ENCODE measurements around the gene INVS. TPM values are rescaled to one million over a fixed set of nuclear protein-coding genes. Genes with fewer than 3 reads are reported as not detected.

Gene INVS
- total and polyA plus RNA-seq, 2 experiments from 2014 or later, result 4.1 to 8.7 TPM

DNA sequence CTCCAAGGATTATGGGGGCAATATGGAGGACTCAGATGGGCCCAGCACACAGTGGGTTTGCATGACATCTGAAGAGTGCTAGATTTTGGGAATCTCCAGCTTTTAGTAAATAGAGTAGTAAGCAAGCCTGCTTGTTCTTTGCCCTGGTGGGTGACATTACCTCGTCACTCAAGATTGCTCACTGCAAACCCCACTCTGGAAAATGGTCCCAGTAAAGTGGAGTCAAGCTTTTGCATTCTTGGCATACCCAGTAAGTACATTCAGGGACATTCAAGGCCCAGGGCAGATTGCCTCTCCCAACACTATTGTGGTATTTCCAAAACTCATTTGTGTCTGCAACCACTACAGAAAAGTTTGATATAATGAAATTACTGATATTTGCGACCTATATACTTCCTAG lies 118.5 kb downstream of the INVS start (continued):
- TF ChIP-seq, protein P1, sequence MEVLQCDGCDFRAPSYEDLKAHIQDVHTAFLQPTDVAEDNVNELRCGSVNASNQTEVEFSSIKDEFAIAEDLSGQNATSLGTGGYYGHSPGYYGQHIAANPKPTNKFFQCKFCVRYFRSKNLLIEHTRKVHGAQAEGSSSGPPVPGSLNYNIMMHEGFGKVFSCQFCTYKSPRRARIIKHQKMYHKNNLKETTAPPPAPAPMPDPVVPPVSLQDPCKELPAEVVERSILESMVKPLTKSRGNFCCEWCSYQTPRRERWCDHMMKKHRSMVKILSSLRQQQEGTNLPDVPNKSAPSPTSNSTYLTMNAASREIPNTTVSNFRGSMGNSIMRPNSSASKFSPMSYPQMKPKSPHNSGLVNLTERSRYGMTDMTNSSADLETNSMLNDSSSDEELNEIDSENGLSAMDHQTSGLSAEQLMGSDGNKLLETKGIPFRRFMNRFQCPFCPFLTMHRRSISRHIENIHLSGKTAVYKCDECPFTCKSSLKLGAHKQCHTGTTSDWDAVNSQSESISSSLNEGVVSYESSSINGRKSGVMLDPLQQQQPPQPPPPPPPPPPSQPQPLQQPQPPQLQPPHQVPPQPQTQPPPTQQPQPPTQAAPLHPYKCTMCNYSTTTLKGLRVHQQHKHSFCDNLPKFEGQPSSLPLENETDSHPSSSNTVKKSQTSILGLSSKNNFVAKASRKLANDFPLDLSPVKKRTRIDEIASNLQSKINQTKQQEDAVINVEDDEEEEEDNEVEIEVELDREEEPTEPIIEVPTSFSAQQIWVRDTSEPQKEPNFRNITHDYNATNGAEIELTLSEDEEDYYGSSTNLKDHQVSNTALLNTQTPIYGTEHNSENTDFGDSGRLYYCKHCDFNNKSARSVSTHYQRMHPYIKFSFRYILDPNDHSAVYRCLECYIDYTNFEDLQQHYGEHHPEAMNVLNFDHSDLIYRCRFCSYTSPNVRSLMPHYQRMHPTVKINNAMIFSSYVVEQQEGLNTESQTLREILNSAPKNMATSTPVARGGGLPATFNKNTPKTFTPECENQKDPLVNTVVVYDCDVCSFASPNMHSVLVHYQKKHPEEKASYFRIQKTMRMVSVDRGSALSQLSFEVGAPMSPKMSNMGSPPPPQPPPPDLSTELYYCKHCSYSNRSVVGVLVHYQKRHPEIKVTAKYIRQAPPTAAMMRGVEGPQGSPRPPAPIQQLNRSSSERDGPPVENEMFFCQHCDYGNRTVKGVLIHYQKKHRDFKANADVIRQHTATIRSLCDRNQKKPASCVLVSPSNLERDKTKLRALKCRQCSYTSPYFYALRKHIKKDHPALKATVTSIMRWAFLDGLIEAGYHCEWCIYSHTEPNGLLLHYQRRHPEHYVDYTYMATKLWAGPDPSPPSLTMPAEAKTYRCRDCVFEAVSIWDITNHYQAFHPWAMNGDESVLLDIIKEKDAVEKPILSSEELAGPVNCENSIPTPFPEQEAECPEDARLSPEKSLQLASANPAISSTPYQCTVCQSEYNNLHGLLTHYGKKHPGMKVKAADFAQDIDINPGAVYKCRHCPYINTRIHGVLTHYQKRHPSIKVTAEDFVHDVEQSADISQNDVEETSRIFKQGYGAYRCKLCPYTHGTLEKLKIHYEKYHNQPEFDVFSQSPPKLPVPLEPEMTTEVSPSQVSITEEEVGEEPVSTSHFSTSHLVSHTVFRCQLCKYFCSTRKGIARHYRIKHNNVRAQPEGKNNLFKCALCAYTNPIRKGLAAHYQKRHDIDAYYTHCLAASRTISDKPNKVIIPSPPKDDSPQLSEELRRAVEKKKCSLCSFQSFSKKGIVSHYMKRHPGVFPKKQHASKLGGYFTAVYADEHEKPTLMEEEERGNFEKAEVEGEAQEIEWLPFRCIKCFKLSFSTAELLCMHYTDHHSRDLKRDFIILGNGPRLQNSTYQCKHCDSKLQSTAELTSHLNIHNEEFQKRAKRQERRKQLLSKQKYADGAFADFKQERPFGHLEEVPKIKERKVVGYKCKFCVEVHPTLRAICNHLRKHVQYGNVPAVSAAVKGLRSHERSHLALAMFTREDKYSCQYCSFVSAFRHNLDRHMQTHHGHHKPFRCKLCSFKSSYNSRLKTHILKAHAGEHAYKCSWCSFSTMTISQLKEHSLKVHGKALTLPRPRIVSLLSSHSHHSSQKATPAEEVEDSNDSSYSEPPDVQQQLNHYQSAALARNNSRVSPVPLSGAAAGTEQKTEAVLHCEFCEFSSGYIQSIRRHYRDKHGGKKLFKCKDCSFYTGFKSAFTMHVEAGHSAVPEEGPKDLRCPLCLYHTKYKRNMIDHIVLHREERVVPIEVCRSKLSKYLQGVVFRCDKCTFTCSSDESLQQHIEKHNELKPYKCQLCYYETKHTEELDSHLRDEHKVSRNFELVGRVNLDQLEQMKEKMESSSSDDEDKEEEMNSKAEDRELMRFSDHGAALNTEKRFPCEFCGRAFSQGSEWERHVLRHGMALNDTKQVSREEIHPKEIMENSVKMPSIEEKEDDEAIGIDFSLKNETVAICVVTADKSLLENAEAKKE (CRISPR knock-in tag; IDR thresholded peaks at IDR 0.05), result no peak
- TF ChIP-seq, protein P2, sequence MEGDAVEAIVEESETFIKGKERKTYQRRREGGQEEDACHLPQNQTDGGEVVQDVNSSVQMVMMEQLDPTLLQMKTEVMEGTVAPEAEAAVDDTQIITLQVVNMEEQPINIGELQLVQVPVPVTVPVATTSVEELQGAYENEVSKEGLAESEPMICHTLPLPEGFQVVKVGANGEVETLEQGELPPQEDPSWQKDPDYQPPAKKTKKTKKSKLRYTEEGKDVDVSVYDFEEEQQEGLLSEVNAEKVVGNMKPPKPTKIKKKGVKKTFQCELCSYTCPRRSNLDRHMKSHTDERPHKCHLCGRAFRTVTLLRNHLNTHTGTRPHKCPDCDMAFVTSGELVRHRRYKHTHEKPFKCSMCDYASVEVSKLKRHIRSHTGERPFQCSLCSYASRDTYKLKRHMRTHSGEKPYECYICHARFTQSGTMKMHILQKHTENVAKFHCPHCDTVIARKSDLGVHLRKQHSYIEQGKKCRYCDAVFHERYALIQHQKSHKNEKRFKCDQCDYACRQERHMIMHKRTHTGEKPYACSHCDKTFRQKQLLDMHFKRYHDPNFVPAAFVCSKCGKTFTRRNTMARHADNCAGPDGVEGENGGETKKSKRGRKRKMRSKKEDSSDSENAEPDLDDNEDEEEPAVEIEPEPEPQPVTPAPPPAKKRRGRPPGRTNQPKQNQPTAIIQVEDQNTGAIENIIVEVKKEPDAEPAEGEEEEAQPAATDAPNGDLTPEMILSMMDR (conservative IDR thresholded peaks at IDR 0.05; ENCODE audit: low read depth in 2 of 2), result no peak
- TF ChIP-seq EZH2 (IDR thresholded peaks at IDR 0.05; ENCODE audit: low read depth, unreplicated experiment) (no peak), STAT1 (IDR thresholded peaks at IDR 0.05; ENCODE audit: unreplicated experiment) (no peak), NANOG (IDR thresholded peaks at IDR 0.05; ENCODE audit: borderline replicate concordance) (no peak)

DNA sequence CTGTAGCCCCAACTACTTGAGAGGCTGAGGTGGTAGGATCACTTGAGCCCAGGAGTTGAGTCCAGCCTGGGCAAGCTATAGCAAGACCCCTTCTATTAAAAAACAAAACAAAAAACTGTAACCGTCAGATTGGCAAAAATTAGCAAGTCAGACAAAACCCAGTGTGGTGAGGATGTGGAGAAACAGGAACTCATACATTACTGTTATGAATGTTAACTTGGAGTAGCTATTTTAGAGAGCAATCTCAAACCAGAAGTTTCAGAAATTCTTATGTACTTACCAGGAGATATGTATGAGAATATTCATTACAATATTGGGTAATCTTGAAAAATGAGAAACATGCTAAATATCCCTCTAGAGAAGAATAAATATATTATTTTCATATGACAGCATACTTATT lies 120.3 kb downstream of the INVS start:
- no peak for ATAC-seq
- no peak for DNase-seq (ENCODE audit: low spot score)
- no peak overlapping the region for H3K27ac ChIP-seq (ENCODE audit: low read depth)
- no peaks in the 10 kb centered on the region for H3K36me3 ChIP-seq (ENCODE audit: insufficient read depth)
- no peak overlapping the region for H3K4me3 ChIP-seq
- H3F3A ChIP-seq (replicated peaks; ENCODE audit: low read depth), result no peaks in the 10 kb centered on the region
- peaks cover 3% of the 10 kb centered on the region for H3K27me3 Mint-ChIP-seq (ENCODE audit: insufficient read depth, low read depth, poor library complexity)
- no peaks in the 10 kb centered on the region for H3K4me1 ChIP-seq (ENCODE audit: insufficient read depth)
- no peaks in the 10 kb centered on the region for H3K9me2 ChIP-seq (ENCODE audit: insufficient read depth)
- H3K27me3 ChIP-seq (ENCODE audit: insufficient read depth), result no peaks in the 10 kb centered on the region
- no peak for TF ChIP-seq JUNB (IDR thresholded peaks at IDR 0.05; ENCODE audit: unreplicated experiment)
- TF ChIP-seq, protein P1 (CRISPR knock-in tag; IDR thresholded peaks at IDR 0.05), result no peak
- TF ChIP-seq ZNF331 (CRISPR knock-in tag; IDR thresholded peaks at IDR 0.05; ENCODE audit: low read depth), result no peak
- no peak for TF ChIP-seq EZH2phosphoT487 (IDR thresholded peaks at IDR 0.05; ENCODE audit: unreplicated experiment)
- no peak for TF ChIP-seq CREB1 (CRISPR knock-in tag; IDR thresholded peaks at IDR 0.05; ENCODE audit: low read depth)
- no peak overlapping the region for H3K4me2 ChIP-seq
- no peaks in the 10 kb centered on the region for H3K9me3 Mint-ChIP-seq
- H3K4me1 Mint-ChIP-seq, result no peaks in the 10 kb centered on the region
- H3K79me2 ChIP-seq (replicated peaks; ENCODE audit: insufficient read depth), result no peaks in the 10 kb centered on the region
- no peak overlapping the region for H3K27ac Mint-ChIP-seq
- no peaks in the 10 kb centered on the region for H4K20me1 ChIP-seq (replicated peaks; ENCODE audit: insufficient read depth)
- no peaks in the 10 kb centered on the region for H3K36me3 Mint-ChIP-seq (ENCODE audit: low read depth)
- H2AFZ ChIP-seq, result no peak overlapping the region
- H3K4me3 Mint-ChIP-seq, result no peak overlapping the region

Data from GM23338 (cell line).